Mesenteric fat pad (tissue), 1 donor: ENCODE results near the gene KRTAP1-1. TPM values are rescaled to one million over a fixed set of nuclear protein-coding genes. Genes with fewer than 3 reads are reported as not detected.
"Not testable (repeated sequence)": the region's sequence is repeated elsewhere in the genome, so short reads cannot be mapped to it uniquely, and the experiment has no call there.

Experiments
- DNase-seq: peaks from one replicate; pipeline ENCODE4 v3.0.0-alpha.2; 2020; ENCODE audit warnings: low spot score
- long read RNA-seq: library from polyadenylated mRNA; unstranded; transcript quantifications from one replicate; pipeline ENCODE4 v2.0.0, GENCODE V29; 2020
- total RNA-seq: library from RNA; stranded (reverse); fragmentation: NEBNext Ultra II Directional; extraction: Animal tissue kit (Norgen Biotek cat#: 25700); gene quantifications from one replicate; pipeline ENCODE4 v1.2.1, GENCODE V29; 2021
- donor health status: DM: yes; HTN: yes; CAD: no.

The KRTAP1-1 gene
- not detected for total RNA-seq
- long read RNA-seq, result 0 reads

GRCh38 chr17:41040783-41041571 is at the start of gene KRTAP1-1:
Gene KRTAP1-1, minus strand, starts transcription at chr17:41041450. Its CDS starts 53 bp downstream, at chr17:41041397.
- DNase-seq, result not testable (repeated sequence)

DNA sequence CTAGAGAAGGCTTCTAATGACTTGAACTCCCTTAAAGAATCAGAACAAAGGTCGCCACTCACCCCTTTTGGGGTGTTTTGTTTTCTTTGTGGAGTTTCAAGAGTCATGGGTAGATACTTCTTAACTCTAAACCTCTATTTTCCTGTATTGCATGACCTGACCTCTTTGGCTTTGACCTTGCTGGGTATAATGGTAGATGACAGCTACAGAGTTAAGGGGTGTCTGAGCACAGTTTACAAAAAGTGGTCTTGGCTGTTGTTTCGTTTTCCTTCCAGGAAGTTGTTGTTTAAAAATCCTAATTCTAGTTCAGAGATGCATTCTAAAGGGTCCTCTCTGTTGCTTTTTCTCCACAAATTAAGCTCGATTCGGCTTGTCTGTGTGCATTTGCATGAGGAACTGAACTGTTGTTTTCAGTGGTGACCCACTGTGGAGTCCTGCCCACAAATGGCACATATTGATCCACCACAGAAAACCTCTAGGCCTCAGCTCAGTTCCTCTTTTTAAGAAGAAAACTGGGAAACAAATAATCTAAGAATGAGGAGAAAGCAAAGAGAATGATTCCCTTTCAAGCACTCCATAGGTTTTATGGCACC is 47.6 kb upstream of the KRTAP1-1 start:
- DNase-seq, result not testable (repeated sequence)

GRCh38 chr17:41084100-41084856 is 43.0 kb upstream of the KRTAP1-1 start, which contains the start of gene KRTAP4-7:
Gene KRTAP4-7, plus strand, starts transcription at chr17:41084150. Its CDS starts 57 bp downstream, at chr17:41084207.
- DNase-seq, result not testable (repeated sequence)

DNA sequence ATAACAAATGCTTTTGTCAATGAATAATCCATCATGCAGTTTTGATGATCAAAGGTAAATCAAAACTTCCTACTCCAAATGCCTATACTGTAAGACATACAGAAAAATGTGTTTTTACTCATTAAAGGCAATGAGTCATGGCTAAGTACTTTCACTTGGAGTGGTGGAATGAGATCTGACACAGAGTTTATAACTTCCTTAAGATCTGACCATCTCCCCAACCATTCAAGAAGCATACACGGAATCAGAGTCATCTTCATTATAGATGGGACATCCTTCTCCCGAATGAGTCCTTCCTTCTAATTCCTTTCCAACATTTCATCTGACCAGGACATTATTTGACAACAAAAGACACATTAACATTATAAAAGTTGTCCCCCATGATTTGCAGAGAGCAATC is 42.2 kb upstream of the KRTAP1-1 start:
- DNase-seq, result not testable (repeated sequence)

- DNase-seq, result no peak
Observed at GRCh38 chr17:41082626-41083025, 41.4 kb upstream of the KRTAP1-1 start.

DNA sequence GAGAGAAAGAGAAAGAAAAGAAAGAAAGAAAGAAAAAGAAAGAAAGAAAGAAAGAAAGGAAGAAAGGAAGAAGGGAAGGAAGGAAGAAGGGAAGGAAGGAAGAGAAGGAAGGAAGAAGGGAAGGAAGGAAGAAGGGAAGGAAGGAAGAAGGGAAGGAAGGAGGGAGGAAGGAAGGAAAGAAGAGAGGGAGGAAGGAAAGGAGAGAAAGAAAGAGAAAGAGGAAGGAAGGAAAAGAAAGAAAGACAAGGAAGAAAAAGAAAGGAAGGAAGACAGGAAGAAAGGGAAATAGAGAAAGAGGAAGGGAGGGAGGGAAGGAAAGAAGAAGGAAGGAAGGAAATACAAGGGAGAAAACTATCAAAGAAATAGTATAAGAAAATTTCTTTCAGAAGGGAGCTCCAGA is 35.5 kb upstream of the KRTAP1-1 start:
- no peak for DNase-seq

- no peak for DNase-seq
Observed at GRCh38 chr17:41073676-41074075, 32.4 kb upstream of the KRTAP1-1 start.

DNA sequence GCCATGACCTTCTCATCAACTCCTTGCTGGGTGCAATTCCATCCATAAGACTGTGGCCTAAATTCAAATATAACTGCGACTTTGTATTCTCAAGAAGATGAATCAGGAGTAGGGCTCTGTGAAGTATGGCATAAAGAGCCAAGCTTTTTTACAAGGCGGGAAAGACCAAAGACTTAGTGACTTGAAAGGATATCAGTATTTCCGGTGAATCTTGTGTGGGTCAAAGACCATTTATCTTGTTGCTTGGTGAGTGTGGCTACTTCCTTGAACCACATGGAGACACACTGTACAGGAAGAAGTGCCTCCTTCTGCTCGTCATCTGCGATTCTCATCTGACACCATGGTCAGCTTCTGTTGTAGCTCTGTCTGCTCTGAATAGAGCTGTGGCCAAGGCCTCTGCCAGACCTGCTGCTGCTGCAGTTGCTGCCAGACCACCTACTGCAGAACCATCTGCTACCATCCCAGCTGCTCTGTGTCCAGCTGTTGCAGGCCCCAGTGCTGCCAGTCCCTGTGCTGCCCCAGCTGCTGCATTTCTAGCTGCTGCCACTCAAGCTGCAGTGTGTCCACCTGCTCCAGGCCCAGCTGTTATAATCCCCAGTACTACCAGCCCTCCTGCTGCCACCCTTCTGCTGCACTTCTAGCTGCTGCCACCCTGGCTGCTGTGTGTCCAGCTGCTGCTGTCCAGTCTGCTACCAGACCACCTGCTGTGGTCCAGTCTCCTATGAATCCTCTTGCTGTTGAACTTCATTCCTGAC is 30.5 kb upstream of the KRTAP1-1 start:
- DNase-seq, result no peak

- no peak for DNase-seq
Observed at GRCh38 chr17:41069031-41069430, 27.8 kb upstream of the KRTAP1-1 start.

DNA sequence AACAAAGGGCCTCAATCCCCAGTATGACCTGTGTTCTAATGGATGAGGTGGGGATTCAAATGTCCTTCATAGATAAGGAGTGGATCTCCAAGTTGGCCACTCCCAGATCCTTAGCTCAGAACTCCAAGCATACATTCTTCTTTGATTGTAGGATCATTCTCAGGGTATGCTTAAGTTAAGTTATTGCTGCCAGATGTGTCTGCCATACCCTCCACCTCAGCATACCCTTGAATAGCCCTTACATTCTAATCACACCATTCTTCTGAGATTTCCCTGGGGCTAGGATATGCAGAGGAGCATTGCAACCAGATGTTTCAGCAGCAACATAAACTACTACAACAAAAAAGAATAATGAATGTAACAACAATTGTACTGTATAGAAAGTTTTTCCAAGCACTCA is 26.0 kb upstream of the KRTAP1-1 start:
- no peak for DNase-seq

DNA sequence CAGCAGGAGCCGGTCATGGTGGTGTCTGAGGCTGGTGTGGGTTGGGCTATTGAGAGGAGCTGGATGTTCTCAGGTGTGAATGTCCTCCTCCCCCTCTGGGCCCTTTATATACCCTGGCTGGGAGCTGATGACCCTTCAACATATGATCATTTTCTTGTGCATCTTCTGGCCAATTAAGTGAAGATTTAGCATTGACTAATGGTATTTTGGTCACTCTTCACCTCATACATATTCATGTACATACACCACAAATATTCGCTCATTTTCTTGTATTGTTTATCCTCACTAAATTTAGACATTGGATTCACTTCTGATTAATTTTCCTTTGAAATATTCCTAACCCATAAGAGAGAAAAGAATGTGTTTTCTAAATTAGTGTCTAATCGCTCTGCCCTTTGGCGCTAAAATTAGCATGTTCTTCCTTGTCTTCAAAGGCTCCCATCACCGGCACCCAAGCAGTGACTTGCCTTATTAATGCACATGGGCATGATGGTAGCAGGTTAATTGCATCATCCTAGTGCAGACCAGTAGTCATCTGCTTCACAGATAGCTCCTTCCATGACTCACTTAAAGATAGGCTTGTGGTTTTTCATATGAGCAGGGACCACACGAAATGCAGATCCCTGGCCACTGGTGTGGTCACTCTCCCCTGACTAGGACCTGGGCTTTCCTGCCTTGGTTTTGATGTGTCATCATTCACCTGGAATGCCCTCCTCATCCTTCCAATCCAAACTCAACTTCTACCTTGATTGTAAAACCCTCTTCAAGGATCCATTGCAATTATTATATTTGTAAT is 24.8 kb upstream of the KRTAP1-1 start, which contains the start of gene KRTAP2-4:
KRTAP2-4 (minus strand) TSS at position 51 of the 796 bp plus-strand sequence; CDS start at position 17, 34 bp downstream.
- no peak for DNase-seq

DNA sequence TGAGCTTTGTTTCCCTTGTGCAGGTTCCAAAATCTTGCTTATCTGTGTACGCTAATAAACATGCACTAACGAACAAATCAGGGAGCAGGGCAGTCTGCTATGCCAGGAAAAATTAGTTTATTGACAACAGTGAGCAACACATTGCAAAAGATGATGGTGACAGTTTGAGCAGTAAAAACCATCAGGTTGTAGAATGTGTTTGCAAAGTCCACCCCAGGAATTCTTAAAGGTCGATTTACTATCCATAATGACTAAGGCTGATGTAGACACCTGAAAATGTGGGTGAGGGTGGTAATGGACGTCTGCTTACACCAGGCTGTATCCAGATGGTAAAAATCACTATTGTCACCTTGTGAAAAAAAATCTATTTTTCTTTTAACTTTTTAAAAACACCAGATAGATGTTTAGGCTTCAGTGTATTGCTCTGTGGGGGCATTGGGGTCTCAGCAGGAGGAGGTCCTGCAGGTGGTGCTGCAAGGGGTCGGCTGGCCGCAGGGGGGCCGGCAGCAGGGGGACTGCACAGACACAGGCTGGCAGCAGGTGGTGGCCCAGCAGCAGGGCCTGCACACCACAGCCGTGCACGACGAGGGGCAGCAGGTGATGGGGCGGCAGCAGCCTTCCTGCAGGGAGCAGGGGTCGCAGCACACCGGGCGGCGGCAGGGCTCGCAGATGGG is 23.9 kb upstream of the KRTAP1-1 start:
- not testable (repeated sequence) for DNase-seq

DNA sequence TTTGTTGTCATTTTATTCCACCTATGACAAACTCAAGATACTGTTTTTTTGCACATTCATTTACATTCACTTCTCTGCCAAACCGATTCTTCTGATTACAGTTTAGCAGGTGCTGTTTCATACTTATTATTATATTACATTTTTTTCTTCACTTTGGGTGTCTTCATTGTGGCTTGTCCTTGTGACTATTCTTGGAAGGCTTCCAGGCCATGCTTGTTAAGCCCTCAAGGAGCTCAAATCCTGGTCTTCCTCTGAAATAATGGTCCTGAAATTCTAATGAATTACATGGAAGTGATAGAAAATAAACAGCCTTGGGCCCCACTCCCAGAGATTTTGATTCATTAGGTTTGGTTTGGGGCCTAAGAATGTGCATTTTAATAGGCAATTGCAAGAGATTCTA is 23.1 kb upstream of the KRTAP1-1 start:
- DNase-seq, result no peak

- no peak for DNase-seq
Observed at GRCh38 chr17:41063449-41063848, 22.2 kb upstream of the KRTAP1-1 start.

DNA sequence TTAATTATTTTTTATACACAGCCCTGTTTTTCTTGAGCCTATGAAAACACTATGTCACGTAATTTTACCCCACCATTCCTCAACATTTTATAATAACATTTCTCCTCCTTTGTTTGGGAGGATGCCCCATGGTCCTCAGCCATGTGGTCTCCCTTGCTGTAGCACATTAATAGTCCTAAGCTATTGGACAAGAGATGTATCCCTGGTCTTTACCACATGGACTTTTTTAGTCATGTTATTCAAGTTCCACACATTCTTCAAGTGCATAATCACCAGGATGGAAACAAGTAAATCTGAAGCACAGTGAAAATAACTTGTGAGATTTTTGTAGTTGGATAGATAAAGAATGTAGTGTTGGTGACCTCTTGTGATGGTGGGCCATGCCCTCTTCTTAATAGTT is 20.7 kb upstream of the KRTAP1-1 start:
- DNase-seq, result no peak

DNA sequence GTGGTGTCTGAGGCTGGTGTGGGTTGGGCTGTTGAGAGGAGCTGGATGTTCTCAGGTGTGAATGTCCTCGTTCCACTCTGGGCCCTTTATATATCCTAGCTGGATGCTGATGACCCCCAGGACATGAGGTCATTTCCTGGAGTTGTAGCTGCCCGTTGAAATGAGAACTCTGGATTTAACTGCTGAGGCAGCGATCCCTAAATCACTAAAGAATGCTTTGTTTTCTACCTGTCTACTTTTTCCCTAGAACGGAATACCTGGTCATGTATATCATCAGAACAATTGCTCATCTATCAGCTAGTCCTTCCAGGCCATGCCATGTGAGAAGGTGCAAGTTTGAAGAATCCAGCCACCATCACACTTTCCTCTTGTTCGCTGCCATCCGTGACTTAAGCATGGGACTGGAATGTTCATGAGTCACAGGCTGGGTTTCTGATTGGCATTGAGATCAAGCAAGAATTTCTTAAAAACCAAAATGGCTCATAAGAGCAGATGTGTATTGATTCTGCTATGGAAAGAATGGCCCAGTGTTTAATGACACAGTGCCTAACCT is 18.9 kb upstream of the KRTAP1-1 start, which contains the start of gene KRTAP2-3:
KRTAP2-3 (minus strand) TSS at position 63 of the 553 bp plus-strand sequence. CDS start 64 bp downstream, outside the sequence.
- DNase-seq, result no peak

GRCh38 chr17:41059276-41060051 is 18.2 kb upstream of the KRTAP1-1 start:
- not testable (repeated sequence) for DNase-seq

- DNase-seq, result no peak
Observed at GRCh38 chr17:41058741-41059140, 17.5 kb upstream of the KRTAP1-1 start.
